Activated naive CD4-positive, alpha-beta T cell treated with Interleukin-2 at 50 U/mL for 16 hours (primary cell): ENCODE results near the gene TUT7.
"Not testable (repeated sequence)": the region's sequence is repeated elsewhere in the genome, so short reads cannot be mapped to it uniquely, and the experiment has no call there.

ENCODE experiments used
- DNase-seq: peaks from one replicate; pipeline ENCODE4 v3.0.0-alpha.2; 2020

Gene TUT7

GRCh38 chr9:86298873-86299272, 55.3 kb downstream of the TUT7 start:
- DNase-seq: no peak

GRCh38 chr9:86290341-86290740, 63.9 kb downstream of the TUT7 start:
- DNase-seq: not testable (repeated sequence)

GRCh38 chr9:86288499-86289198, 65.6 kb downstream of the TUT7 start:
- no peak for DNase-seq

GRCh38 chr9:86287013-86287412, 67.2 kb downstream of the TUT7 start:
- DNase-seq: no peak

GRCh38 chr9:86286278-86286677, 67.9 kb downstream of the TUT7 start:
- DNase-seq: no peak

GRCh38 chr9:86285261-86285660, 68.9 kb downstream of the TUT7 start:
- DNase-seq: no peak

- DNase-seq: no peak
These were observed 71.2 kb downstream of the TUT7 start for GRCh38 chr9:86282979-86283535.

GRCh38 chr9:86282077-86282978, 71.9 kb downstream of the TUT7 start, which contains the start of gene ISCA1:
Gene ISCA1 (minus strand): TSS chr9:86282538. CDS start chr9:86282458, 80 bp downstream.
- DNase-seq: peak; percentile 97

- DNase-seq: no peak
These were observed 72.6 kb downstream of the TUT7 start for GRCh38 chr9:86281593-86282076.

- DNase-seq: no peak
These were observed 73.6 kb downstream of the TUT7 start for GRCh38 chr9:86280580-86280979.

GRCh38 chr9:86279839-86280238, 74.4 kb downstream of the TUT7 start:
- no peak for DNase-seq

GRCh38 chr9:86277072-86277471, 77.1 kb downstream of the TUT7 start:
- DNase-seq: no peak

GRCh38 chr9:86275962-86276361, 78.2 kb downstream of the TUT7 start:
- no peak for DNase-seq

GRCh38 chr9:86274821-86275643, 79.2 kb downstream of the TUT7 start:
- DNase-seq: no peak

- no peak for DNase-seq
These were observed 82.0 kb downstream of the TUT7 start for GRCh38 chr9:86272221-86272620.

- DNase-seq: no peak
These were observed 90.3 kb downstream of the TUT7 start for GRCh38 chr9:86263876-86264275.

- DNase-seq: no peak
These were observed 91.7 kb downstream of the TUT7 start for GRCh38 chr9:86262492-86262891.

- DNase-seq: no peak
These were observed 94.7 kb downstream of the TUT7 start, which contains the start of gene C9orf153 for GRCh38 chr9:86259557-86259956. Gene C9orf153 (minus strand): TSS chr9:86259657. CDS start chr9:86229603, 30,054 bp downstream.

GRCh38 chr9:86257391-86257790, 96.8 kb downstream of the TUT7 start:
- no peak for DNase-seq

GRCh38 chr9:86256653-86257052, 97.6 kb downstream of the TUT7 start:
- no peak for DNase-seq

GRCh38 chr9:86253577-86253976, 100.6 kb downstream of the TUT7 start:
- no peak for DNase-seq

GRCh38 chr9:86252870-86253269, 101.3 kb downstream of the TUT7 start:
- no peak for DNase-seq

GRCh38 chr9:86250123-86250522, 104.1 kb downstream of the TUT7 start:
- no peak for DNase-seq
